Lung (tissue), 12 donors: ENCODE data around the gene MPPED1. TPM values are rescaled to one million over a fixed set of nuclear protein-coding genes. Genes with fewer than 3 reads are reported as not detected.

ENCODE experiments used
- ATAC-seq: fragments of 200-7000 bp; cut with Tn5 transposase; one replicate; pipeline ENCODE4 v1.9.1; 2020; ENCODE audit warnings: moderate number of reproducible peaks; ENCODE audit not compliant: insufficient read depth, low FRiP score
- DNase-seq, 3 donors: peaks; one replicate each; pipeline ENCODE4 v3.0.0-alpha.2; 2013 to 2017
- H3K27ac ChIP-seq, 2 donors: one replicate each; pipeline ENCODE4 v1.5.1; 2013; ENCODE audit warnings: mild to moderate bottlenecking in 2 of 2, moderate library complexity in 2 of 2, control low read depth in 1 of 2, inconsistent platforms in 1 of 2, low read depth in 1 of 2, low read length in 1 of 2
- H3K27me3 ChIP-seq, 3 donors: one replicate each; pipeline ENCODE4 v1.5.1; 2013; ENCODE audit warnings: low read length in 2 of 3; ENCODE audit not compliant: control insufficient read depth in 3 of 3, insufficient read depth in 3 of 3
- H3K36me3 ChIP-seq, 4 donors: one replicate each; pipeline ENCODE4 v1.5.1; 2013; ENCODE audit warnings: low read length in 4 of 4, mild to moderate bottlenecking in 1 of 4, moderate library complexity in 1 of 4; ENCODE audit not compliant: control insufficient read depth in 4 of 4, insufficient read depth in 4 of 4
- H3K4me1 ChIP-seq, 5 donors: one replicate each; pipeline ENCODE4 v1.5.1; 2013; ENCODE audit warnings: low read length in 5 of 5, mild to moderate bottlenecking in 2 of 5, moderate library complexity in 1 of 5; ENCODE audit not compliant: control insufficient read depth in 5 of 5, insufficient read depth in 5 of 5
- H3K4me3 ChIP-seq: one replicate; pipeline ENCODE4 v1.5.1; 2013; ENCODE audit warnings: mild to moderate bottlenecking, control low read depth, moderate library complexity
- H3K9ac ChIP-seq, 2 donors: one replicate each; pipeline ENCODE4 v1.5.1; 2013; ENCODE audit warnings: low read length in 2 of 2, control low read depth in 1 of 2; ENCODE audit not compliant: insufficient read depth in 1 of 2
- H3K9me3 ChIP-seq, 4 donors: one replicate each; pipeline ENCODE4 v1.5.1; 2013; ENCODE audit warnings: low read length in 3 of 4, mild to moderate bottlenecking in 1 of 4, moderate library complexity in 1 of 4; ENCODE audit not compliant: control insufficient read depth in 4 of 4, insufficient read depth in 3 of 4
- WGBS, 2 donors: extraction: QIAGEN DNeasy Blood & Tissue Kit; methylation state at CpG; one replicate each; pipeline ENCODE4 v1.1.7; 2013; 5-methylcytosine and 5-hydroxymethylcytosine counted together
- polyA plus RNA-seq, 2 donors: library from polyadenylated mRNA; stranded (reverse); fragments of 200-250 nt; gene quantifications; one replicate each; pipeline ENCODE4 v1.2.1, GENCODE V29; 2013
- total RNA-seq, 2 donors: library from RNA; depleted of rRNA in 1 of 2; stranded (reverse); fragments of >200 nt in 1 of 2; gene quantifications; one replicate each; pipeline ENCODE4 v1.2.1, GENCODE V29; 2014 to 2021
- TF ChIP-seq, protein P1 (sequence below): IDR thresholded peaks from 2 replicates; pipeline ENCODE4 v1.5.1; 2012; ENCODE audit warnings: mild to moderate bottlenecking; ENCODE audit errors: control extremely low read depth, extremely low read depth
- donor health status: control.
- donor health status: control.
- donor health status: Bipolar disorder and iron deficiency.
- donor health status: healthy.
- donor health status: DM: yes; HTN: yes; CAD: no.

The MPPED1 gene
- total and polyA plus RNA-seq, 4 donors: 0.05 to 0.65 TPM; not detected in 2

GRCh38 chr22:43510281-43511070 is 98.7 kb downstream of the MPPED1 start:
- H3K36me3 ChIP-seq: no peaks in the 10 kb centered on the region
- no peaks in the 10 kb centered on the region for H3K27me3 ChIP-seq
- 78 to 84% methylated on average over 9 of the region's 9 CpGs for WGBS, 2 donors
- ATAC-seq (no peak), DNase-seq (no peak)
- H3K9ac ChIP-seq: no peak overlapping the region
- TF ChIP-seq, protein P1, sequence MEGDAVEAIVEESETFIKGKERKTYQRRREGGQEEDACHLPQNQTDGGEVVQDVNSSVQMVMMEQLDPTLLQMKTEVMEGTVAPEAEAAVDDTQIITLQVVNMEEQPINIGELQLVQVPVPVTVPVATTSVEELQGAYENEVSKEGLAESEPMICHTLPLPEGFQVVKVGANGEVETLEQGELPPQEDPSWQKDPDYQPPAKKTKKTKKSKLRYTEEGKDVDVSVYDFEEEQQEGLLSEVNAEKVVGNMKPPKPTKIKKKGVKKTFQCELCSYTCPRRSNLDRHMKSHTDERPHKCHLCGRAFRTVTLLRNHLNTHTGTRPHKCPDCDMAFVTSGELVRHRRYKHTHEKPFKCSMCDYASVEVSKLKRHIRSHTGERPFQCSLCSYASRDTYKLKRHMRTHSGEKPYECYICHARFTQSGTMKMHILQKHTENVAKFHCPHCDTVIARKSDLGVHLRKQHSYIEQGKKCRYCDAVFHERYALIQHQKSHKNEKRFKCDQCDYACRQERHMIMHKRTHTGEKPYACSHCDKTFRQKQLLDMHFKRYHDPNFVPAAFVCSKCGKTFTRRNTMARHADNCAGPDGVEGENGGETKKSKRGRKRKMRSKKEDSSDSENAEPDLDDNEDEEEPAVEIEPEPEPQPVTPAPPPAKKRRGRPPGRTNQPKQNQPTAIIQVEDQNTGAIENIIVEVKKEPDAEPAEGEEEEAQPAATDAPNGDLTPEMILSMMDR: no peak
- H3K9me3 ChIP-seq: no peaks in the 10 kb centered on the region
- no peak overlapping the region for H3K27ac ChIP-seq
- no peak overlapping the region for H3K4me3 ChIP-seq
- H3K4me1 ChIP-seq: no peaks in the 10 kb centered on the region

- DNase-seq: no peak
- H3K36me3 ChIP-seq: no peaks in the 10 kb centered on the region
- 79 to 84% methylated on average over 16 of the region's 16 CpGs for WGBS, 2 donors
- no peak overlapping the region for H3K4me3 ChIP-seq
- H3K9me3 ChIP-seq: peaks cover 0 to 3% (median 0%) of the 10 kb centered on the region in 4 donors
- H3K4me1 ChIP-seq: no peaks in the 10 kb centered on the region
- ATAC-seq: no peak
- H3K27ac ChIP-seq: no peak overlapping the region
- no peak overlapping the region for H3K9ac ChIP-seq
- no peaks in the 10 kb centered on the region for H3K27me3 ChIP-seq
- TF ChIP-seq, protein P1: no peak
Observed at GRCh38 chr22:43511276-43511910, 99.6 kb downstream of the MPPED1 start.

DNA sequence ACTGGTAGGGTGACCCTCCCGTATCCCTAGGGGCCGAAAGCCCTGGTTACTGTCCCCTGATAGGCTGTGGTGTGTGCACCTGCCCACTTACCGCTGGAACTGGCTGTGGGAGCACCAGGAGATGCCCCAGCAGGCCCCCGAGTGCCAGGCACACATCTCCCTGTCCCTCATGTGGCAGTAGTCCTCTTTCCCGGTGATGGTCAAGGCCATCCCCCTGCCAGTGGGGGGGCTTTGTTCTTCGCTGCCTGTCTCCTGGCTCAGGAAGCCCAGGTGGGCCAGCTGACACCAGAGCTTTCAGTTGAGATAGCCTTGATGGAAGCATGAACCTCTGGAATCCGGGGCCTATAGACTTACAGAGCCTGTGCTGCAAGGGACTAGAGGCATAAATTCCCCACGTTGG is 100.5 kb downstream of the MPPED1 start:
- Histone ChIP-seq H3K9me3 (peaks cover 0 to 4% (median 0%) of the 10 kb centered on the region in 4 donors), H3K36me3 (no peaks in the 10 kb centered on the region), H3K4me1 (no peaks in the 10 kb centered on the region), H3K9ac (no peak overlapping the region), H3K27me3 (no peaks in the 10 kb centered on the region), H3K27ac (no peak overlapping the region), H3K4me3 (no peak overlapping the region)
- TF ChIP-seq, protein P1: no peak
- WGBS, 2 donors: 76 to 83% methylated on average over 8 of the region's 8 CpGs
- ATAC-seq (no peak), DNase-seq (no peak)
